ENCODE results near the gene MGST3. TPM values are rescaled to one million over a fixed set of nuclear protein-coding genes. Genes with fewer than 3 reads are reported as not detected.
"Not testable (repeated sequence)": the region's sequence is repeated elsewhere in the genome, so short reads cannot be mapped to it uniquely, and the experiment has no call there.

Gene MGST3
- total RNA-seq, 2 donors from 2014 or later: 160 to 252 TPM

DNA sequence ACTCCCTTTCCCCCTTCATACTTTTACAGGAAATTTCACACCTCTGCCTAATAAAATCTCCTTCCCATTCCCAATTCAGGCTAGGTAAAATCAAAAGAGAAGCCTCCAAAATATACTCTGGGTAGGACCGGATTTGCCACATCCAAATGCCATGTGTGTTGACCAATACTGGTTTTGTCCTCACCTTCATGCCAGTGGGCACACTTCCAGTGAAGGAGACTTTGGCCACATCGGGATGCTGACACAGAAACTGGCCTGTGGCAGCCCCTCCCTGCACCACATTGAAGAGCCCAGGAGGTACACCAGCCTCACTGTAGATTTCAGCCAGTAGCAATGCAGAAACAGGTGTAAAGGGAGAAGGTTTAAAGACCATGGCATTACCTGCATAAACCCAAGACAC lies 49.3 kb downstream of the MGST3 start:
- ATAC-seq (ENCODE audit: insufficient number of reproducible peaks, low FRiP score, low read depth) (no peak), DNase-seq (ENCODE audit: low spot score) (no peak)
- TF ChIP-seq, protein P1, sequence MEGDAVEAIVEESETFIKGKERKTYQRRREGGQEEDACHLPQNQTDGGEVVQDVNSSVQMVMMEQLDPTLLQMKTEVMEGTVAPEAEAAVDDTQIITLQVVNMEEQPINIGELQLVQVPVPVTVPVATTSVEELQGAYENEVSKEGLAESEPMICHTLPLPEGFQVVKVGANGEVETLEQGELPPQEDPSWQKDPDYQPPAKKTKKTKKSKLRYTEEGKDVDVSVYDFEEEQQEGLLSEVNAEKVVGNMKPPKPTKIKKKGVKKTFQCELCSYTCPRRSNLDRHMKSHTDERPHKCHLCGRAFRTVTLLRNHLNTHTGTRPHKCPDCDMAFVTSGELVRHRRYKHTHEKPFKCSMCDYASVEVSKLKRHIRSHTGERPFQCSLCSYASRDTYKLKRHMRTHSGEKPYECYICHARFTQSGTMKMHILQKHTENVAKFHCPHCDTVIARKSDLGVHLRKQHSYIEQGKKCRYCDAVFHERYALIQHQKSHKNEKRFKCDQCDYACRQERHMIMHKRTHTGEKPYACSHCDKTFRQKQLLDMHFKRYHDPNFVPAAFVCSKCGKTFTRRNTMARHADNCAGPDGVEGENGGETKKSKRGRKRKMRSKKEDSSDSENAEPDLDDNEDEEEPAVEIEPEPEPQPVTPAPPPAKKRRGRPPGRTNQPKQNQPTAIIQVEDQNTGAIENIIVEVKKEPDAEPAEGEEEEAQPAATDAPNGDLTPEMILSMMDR (IDR thresholded peaks at IDR 0.05): no peak
- Histone ChIP-seq H3K4me1 (ENCODE audit: control insufficient read depth in 1 of 2, low read depth in 2 of 2) (peaks cover 0 to 12% of the 10 kb centered on the region in 2 donors), H3K4me3 (no peak overlapping the region), H3K27ac (no peak overlapping the region), H3K36me3 (peaks cover 25% of the 10 kb centered on the region), H3K27me3 (replicated peaks; ENCODE audit: insufficient read depth) (no peaks in the 10 kb centered on the region), H3K9me3 (no peaks in the 10 kb centered on the region)

DNA sequence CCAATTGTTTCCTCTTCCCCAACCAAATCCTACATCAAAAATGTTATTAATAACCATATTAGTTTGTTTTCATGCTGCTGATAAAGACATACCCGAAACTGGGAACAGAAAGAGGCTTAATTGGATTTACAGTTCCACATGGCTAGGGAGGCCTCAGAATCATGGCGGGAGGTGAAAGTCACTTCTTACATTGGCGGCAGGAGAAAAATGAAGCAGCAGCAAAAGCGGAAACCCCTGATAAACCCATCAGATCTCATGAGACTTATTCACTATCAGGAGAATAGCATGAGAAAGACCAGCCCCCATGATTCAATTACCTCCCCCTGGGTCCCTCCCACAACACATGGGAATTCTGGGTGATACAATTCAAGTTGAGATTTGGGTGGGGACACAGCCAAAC lies 49.7 kb downstream of the MGST3 start:
- ATAC-seq (ENCODE audit: insufficient number of reproducible peaks, low FRiP score, low read depth); H3K27me3 ChIP-seq (replicated peaks; ENCODE audit: insufficient read depth); H3K9me3 ChIP-seq; H3K4me3 ChIP-seq; DNase-seq (ENCODE audit: low spot score); H3K27ac ChIP-seq: not testable (repeated sequence)
- Histone ChIP-seq H3K36me3 (peaks cover 25% of the 10 kb centered on the region), H3K4me1 (ENCODE audit: control insufficient read depth in 1 of 2, low read depth in 2 of 2) (peaks cover 0 to 12% of the 10 kb centered on the region in 2 donors)

DNA sequence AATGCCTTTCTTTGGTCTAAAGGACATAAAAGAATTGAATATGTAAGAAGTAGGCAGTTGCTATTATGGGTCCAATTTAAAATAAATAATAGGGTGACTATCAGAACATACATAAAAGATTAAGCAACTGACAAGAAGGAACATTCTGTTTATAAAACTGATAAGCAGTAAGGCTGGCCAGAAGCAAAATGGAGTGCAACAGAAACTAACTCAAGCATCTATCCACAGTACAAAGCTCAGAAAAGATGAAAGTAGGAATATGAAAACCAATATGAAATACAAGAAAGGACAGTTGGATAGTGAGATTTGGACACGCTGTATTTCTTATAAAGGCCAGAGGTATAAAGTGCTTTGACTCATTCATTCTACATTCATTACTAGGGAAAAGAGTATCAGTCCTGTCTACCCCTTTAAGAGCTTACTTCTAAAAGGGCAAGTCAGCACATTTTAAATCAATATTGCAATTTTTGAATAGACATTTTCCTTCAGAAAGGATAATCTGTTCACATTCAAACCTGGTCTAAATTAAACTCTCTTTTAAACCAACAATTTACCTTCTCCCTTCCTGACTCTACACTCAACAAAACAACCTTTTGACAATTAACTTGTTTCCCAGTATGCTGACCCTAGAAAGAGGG lies 52.9 kb downstream of the MGST3 start:
- Histone ChIP-seq H3K27ac (no peak overlapping the region), H3K27me3 (replicated peaks; ENCODE audit: insufficient read depth) (no peaks in the 10 kb centered on the region), H3K9me3 (no peaks in the 10 kb centered on the region), H3K4me1 (ENCODE audit: control insufficient read depth in 1 of 2, low read depth in 2 of 2) (peaks cover 0 to 12% of the 10 kb centered on the region in 2 donors), H3K4me3 (no peak overlapping the region), H3K36me3 (peaks cover 20% of the 10 kb centered on the region)
- DNase-seq (ENCODE audit: low spot score): no peak
- no peak for ATAC-seq (ENCODE audit: insufficient number of reproducible peaks, low FRiP score, low read depth)
- TF ChIP-seq, protein P1 (IDR thresholded peaks at IDR 0.05): no peak

DNA sequence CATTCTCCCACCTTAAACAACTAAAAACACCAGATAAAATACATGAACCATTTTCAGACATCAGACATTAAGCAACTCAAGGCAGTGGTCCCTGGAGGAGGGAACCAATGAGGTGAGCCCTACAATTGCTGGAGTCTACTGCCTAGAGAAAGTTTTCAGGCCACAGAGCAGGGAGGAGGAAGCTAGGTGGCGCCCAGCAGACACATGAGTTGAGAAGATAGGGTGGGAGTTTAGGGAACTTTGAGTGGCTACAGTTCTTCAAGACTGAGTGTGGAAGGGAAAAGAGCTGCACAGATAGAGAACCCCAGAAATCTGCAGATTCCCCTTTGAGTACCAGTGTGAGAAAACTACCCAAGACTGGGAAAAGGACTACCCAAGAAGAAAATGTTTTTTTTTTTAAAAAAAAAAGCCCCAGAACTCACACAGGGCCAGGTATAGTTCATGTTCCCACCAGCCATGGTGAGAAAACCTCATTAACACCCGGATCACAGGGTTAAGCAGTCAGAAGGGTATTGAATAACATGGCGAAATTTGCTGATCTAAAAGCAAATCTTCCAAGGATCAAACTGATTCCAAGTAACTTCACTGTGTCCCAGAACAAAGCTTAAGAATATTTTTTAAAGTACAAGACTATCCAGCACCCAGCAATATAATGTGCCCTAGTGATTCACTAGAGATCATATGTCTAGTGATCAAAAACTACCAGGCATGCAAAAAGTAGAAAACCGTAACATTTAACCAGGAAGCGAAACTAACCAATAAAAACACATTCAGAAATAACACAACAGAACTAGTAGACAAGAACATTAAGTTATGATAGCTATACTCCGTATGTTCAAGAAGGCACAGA lies 55.3 kb downstream of the MGST3 start:
- ATAC-seq (ENCODE audit: insufficient number of reproducible peaks, low FRiP score, low read depth) (no peak), DNase-seq (ENCODE audit: low spot score) (no peak)
- no peak overlapping the region for H3K4me3 ChIP-seq
- H3K27ac ChIP-seq: no peak overlapping the region
- H3K27me3 ChIP-seq (replicated peaks; ENCODE audit: insufficient read depth): no peaks in the 10 kb centered on the region
- H3K36me3 ChIP-seq: peaks cover 9% of the 10 kb centered on the region
- TF ChIP-seq, protein P1 (IDR thresholded peaks at IDR 0.05): no peak
- no peaks in the 10 kb centered on the region for H3K9me3 ChIP-seq
- H3K4me1 ChIP-seq (ENCODE audit: control insufficient read depth in 1 of 2, low read depth in 2 of 2): peaks cover 0 to 12% of the 10 kb centered on the region in 2 donors

DNA sequence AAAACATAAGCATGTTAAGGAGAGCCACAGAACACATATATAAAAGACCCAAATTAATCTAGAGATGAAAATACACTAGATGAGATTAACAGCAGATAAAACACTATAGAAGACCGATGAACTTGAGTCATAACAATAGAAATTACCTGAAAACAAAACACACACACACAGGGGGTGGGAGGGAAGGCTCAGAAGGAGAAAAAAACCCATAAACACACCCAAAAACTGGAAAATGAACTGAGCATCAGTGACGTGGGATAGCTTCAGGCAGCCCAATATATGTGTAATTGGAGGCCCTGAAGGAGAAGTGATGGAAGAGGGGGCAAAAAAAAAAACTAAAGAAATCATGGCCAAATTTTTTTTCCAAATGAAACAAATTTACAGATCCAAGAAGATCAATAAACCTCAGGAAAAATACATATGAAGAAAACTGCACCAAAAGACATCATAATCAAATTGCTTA lies 56.0 kb downstream of the MGST3 start:
- Histone ChIP-seq H3K9me3 (no peaks in the 10 kb centered on the region), H3K27ac (no peak overlapping the region), H3K4me3 (no peak overlapping the region), H3K27me3 (replicated peaks; ENCODE audit: insufficient read depth) (no peaks in the 10 kb centered on the region), H3K4me1 (ENCODE audit: control insufficient read depth in 1 of 2, low read depth in 2 of 2) (peaks cover 0 to 12% of the 10 kb centered on the region in 2 donors), H3K36me3 (peaks cover 8% of the 10 kb centered on the region)
- TF ChIP-seq, protein P1 (IDR thresholded peaks at IDR 0.05): no peak
- ATAC-seq (ENCODE audit: insufficient number of reproducible peaks, low FRiP score, low read depth): no peak
- no peak for DNase-seq (ENCODE audit: low spot score)
